GM18505 (cell line): Measurements from ENCODE around the gene ZNF618.

Experiments used
- ATAC-seq: cut with Tn5 transposase; IDR thresholded peaks from one replicate; pipeline ENCODE4 v1.9.1; 2021; ENCODE audit not compliant: unreplicated experiment
- POLR2A ChIP-seq: IDR thresholded peaks from 4 replicates; pipeline ENCODE4 v1.6.1; 2011; ENCODE audit warnings: borderline replicate concordance; ENCODE audit not compliant: insufficient read depth, insufficient read length; ENCODE audit errors: extremely low read depth

The ZNF618 gene

DNA sequence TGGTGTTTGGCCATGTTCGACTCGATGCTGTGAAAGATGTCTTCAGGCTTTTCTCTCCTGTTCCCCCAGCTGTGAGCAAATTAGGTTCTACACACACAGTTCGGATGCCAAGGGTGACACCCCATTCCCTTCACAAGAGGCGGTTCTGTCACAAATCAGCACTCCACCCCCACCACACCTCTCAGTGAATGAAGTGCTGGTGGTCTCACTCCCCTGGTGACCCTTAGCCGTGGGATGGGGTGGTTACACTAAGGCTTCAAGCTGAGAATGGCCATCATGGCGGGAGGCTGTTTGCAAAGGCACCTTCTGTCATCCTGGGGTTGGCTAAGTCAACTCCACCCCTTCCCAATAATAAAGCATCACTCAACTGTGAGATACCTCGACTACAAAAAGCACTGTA, 175.6 kb downstream of the ZNF618 start:
- ATAC-seq: no peak

DNA sequence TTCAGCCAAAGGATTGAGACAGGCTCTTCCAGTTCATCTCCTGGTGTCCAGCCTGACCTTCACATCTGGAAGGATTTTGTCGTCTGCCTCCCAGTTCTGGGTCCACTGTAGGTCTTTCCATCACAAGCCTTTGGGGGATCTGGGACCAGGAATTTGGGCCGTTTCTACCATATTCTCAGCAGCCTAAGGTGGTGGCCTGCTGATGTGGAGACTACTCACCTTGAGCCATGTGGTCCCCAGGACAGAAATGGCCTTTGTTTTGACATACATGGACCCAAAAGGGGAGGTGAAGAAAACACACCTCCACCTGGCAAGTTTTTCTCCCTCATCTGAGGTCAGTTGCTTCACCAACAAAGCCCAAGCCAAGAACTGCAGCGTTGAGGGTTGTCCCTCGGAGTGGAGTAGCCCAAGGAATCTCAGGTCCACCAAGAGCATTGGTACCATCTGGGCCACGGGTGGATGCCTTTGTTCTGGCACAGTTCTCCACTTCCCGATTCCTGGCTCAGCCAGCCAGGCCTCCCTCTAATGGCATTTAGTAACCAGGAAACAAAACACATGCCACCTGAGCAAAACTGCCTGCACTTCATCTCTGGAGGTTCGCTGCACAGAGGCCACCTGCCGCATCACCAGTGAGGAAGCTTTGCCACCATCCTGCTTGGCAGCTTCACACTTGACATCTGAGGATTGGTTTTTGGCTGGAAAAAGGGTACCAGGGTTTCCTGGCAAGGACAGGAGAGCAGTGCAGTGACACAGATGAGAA, 177.3 kb downstream of the ZNF618 start:
- no peak for ATAC-seq
- no peak for TF ChIP-seq POLR2A

More for the DNA sequence above, 175.6 kb downstream of the ZNF618 start:
- no peak for TF ChIP-seq POLR2A

DNA sequence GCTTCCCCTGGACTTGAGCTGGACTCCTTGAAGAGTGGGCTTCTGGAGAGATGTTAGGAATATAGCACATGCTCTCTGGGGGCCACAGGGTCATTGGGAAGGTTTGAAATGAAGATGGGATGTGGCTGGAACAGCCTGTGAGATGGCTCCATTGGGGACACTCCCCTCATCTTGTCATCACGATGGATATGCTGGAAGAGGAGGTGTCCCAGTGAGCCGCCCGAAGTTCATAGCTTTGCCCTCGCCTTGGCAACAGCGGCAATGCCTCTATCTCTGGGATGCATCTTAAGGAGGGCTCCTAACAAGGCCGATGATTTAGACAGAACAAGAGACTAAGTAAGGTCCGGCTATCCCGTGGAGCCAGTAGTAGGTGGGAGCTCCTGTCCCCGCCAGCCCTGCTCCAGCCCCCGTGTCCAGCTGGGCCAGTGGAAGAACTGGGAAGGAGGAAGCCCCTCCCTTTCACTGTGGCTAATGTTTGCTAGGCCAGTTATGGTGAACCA, 178.1 kb downstream of the ZNF618 start:
- no peak for TF ChIP-seq POLR2A
- ATAC-seq: no peak

GRCh38 chr9:114055061-114055460, 179.0 kb downstream of the ZNF618 start:
- no peak for ATAC-seq
- no peak for TF ChIP-seq POLR2A

GRCh38 chr9:114055894-114056293, 179.8 kb downstream of the ZNF618 start:
- no peak for ATAC-seq
- no peak for TF ChIP-seq POLR2A

DNA sequence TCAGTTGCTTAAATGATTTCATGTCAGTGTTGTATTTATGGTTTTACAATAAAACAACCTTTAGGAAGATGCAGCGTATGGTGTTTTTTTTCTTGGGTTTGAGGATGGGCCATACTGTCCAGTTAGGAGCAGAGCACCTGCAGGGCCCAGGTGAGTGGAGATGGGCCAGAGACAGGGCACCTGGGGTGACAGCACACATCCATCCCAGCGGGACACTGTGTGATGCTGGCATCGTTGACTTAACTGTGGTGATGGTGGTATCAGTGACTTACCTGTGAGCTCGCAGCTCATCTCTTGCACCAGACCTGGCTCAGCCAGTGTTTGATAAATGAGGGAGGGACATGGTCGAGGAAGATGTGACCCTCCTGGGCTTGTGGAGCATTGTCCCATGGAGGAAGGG, 180.4 kb downstream of the ZNF618 start:
- no peak for ATAC-seq
- TF ChIP-seq POLR2A: no peak

- no peak for TF ChIP-seq POLR2A
These were observed 181.2 kb downstream of the ZNF618 start for GRCh38 chr9:114057161-114057885.

DNA sequence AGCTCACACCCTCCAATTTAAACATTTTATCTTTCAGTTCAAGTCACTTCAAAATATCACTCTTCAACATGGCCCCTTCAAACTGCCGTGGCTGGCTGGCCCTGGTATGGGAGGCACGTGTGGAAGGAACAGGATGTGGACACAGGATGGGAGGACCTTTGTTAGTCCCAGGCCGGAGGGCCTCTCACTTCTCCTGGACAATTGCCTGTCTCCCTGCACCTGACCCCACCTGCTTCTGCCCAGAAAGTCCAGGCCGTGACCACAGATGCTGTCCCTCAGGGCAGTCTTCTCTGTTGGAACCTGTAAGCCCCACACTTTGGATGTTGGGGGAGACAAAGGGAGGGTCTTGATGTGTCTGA, 182.6 kb downstream of the ZNF618 start:
- ATAC-seq: no peak
- no peak for TF ChIP-seq POLR2A

More at GRCh38 chr9:114057161-114057885, 181.2 kb downstream of the ZNF618 start:
- ATAC-seq: no peak

DNA sequence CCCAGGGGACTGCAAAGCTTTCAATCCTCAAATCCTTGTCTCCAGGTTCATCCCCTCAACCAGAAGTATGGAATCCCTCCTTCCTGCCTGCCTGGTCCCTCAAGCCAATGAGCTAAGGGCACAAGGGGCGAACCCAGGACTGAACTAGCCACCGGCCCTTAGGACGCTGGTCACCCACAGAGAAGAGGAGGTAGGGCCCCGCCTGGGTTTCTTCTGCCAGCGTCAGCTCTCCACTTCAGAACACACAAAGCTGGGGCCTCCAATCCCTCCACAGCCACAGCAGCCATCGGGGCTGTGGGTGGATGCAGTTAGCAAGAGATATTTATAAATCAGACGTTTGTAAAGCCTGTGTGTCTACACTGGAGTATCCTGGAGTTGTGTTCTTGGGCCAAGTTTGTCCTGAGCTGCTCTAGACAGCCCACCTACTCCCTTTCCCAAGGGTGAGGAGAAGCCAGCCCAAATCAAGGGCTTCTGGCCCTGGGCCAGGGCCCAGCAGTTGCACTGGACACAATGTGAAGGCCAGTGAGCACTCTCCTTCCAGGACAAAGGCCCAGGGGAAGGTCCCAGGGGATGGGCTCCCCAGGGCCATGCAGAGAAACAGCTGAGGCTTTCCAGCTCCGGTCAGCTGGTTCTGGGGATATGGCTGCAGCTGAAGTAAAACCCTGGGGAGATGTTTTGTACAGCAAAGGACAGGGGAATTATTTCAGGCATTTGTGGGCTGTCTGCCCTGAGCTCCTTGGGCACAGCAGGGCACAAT, 183.1 kb downstream of the ZNF618 start:
- no peak for TF ChIP-seq POLR2A
- ATAC-seq: no peak

- TF ChIP-seq POLR2A: no peak
- ATAC-seq: no peak
These were observed 184.0 kb downstream of the ZNF618 start for GRCh38 chr9:114060070-114060469.

DNA sequence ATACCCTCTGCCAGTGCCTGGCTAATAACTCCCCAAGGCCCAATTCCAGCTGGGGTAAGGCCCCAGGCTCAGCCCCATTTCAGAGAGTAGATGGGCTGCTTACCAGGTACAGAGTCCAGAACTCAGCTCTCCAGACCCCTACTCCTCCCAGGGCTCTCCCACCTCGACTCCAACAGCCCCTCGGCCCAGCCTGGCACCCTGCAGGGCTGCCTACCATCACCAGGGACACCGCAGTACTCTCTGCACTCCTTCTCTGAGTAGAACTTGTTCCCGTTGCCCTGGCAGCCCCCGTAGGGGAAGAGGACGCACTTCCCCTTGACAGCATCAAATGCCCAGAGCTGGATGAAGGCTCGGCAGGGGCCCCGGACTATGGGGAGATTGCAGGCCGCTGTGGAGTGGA, 184.6 kb downstream of the ZNF618 start:
- TF ChIP-seq POLR2A: no peak
- ATAC-seq: no peak

DNA sequence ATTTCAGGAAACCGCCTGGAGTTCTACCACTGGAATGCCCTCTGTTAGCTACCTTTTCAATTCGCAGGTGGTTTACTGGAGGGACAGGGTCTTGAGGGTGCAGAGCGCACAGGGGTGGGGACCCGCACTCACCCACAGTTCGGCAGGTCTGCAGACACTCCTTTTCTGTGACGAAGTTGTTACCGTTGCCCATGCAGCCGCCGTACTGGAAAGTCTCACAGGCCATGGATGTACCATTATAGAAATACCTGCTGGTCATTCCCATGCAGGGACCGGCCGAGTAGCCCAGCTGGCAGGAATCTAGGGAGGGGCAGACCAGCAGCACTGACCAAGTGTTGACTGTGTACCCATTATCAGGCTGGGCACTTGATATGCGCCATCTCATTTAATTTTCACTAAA, 185.2 kb downstream of the ZNF618 start:
- no peak for TF ChIP-seq POLR2A
- ATAC-seq: no peak

GRCh38 chr9:114061830-114062474, 185.8 kb downstream of the ZNF618 start:
- TF ChIP-seq POLR2A: no peak
- no peak for ATAC-seq
